Tongue (tissue), 2 donors: ENCODE data around the gene OLFM3. TPM values are rescaled to one million over a fixed set of nuclear protein-coding genes. Genes with fewer than 3 reads are reported as not detected.

Experiments
- DNase-seq: peaks from one replicate; pipeline ENCODE4 v3.0.0-alpha.2; 2015
- total RNA-seq: library from RNA; depleted of rRNA; stranded (reverse); fragments of >200 nt; gene quantifications from one replicate; pipeline ENCODE4 v1.2.3, GENCODE V29; 2014

Gene OLFM3
- total RNA-seq, result 0.92 TPM

GRCh38 chr1:101996825-101997465 lies at the start of gene OLFM3:
OLFM3 (minus strand) TSS chr1:101996926.
- peak; percentile 75 for DNase-seq

GRCh38 chr1:102045752-102046151 lies 49.0 kb upstream of the OLFM3 start:
- DNase-seq, result peak; percentile 6

- no peak for DNase-seq
These were observed 35.8 kb upstream of the OLFM3 start for GRCh38 chr1:102032534-102032933.

GRCh38 chr1:102019530-102019929 lies 22.8 kb upstream of the OLFM3 start:
- DNase-seq, result no peak

GRCh38 chr1:102015728-102016127 lies 19.0 kb upstream of the OLFM3 start:
- DNase-seq, result no peak

GRCh38 chr1:102002057-102002456 lies 5.3 kb upstream of the OLFM3 start:
- DNase-seq, result no peak

GRCh38 chr1:101995984-101996745 lies 561 bp downstream of the OLFM3 start:
- peak; percentile 10 for DNase-seq

- peak; percentile 1 for DNase-seq
These were observed 3.0 kb downstream of the OLFM3 start for GRCh38 chr1:101993710-101994109.

GRCh38 chr1:101992821-101993575 lies 3.7 kb downstream of the OLFM3 start:
- DNase-seq, result no peak

- no peak for DNase-seq
These were observed 15.8 kb downstream of the OLFM3 start for GRCh38 chr1:101980974-101981373.

- DNase-seq, result no peak
These were observed 19.5 kb downstream of the OLFM3 start for GRCh38 chr1:101977266-101977665.

GRCh38 chr1:101976161-101976560 lies 20.6 kb downstream of the OLFM3 start:
- DNase-seq, result no peak

- DNase-seq, result no peak
These were observed 21.4 kb downstream of the OLFM3 start for GRCh38 chr1:101975371-101975770.

- DNase-seq, result no peak
These were observed 22.0 kb downstream of the OLFM3 start for GRCh38 chr1:101974599-101975274.

- DNase-seq, result no peak
These were observed 25.4 kb downstream of the OLFM3 start for GRCh38 chr1:101971304-101971703.

- DNase-seq, result no peak
These were observed 28.9 kb downstream of the OLFM3 start for GRCh38 chr1:101967871-101968270.

GRCh38 chr1:101965341-101965740 lies 31.4 kb downstream of the OLFM3 start:
- peak; percentile 24 for DNase-seq

GRCh38 chr1:101964708-101965107 lies 32.0 kb downstream of the OLFM3 start:
- peak; percentile 14 for DNase-seq

- DNase-seq, result no peak
These were observed 36.6 kb downstream of the OLFM3 start for GRCh38 chr1:101960142-101960541.

GRCh38 chr1:101959456-101959855 lies 37.3 kb downstream of the OLFM3 start:
- DNase-seq, result no peak

- no peak for DNase-seq
These were observed 39.0 kb downstream of the OLFM3 start for GRCh38 chr1:101957771-101958170.

GRCh38 chr1:101953623-101954022 lies 43.1 kb downstream of the OLFM3 start:
- no peak for DNase-seq

GRCh38 chr1:101945884-101946283 lies 50.8 kb downstream of the OLFM3 start:
- DNase-seq, result no peak
